CD1c-positive myeloid dendritic cell (primary cell): ENCODE results near the gene HSPA4.
"Not testable (repeated sequence)": the region's sequence is repeated elsewhere in the genome, so short reads cannot be mapped to it uniquely, and the experiment has no call there.

Experiments
- DNase-seq: peaks from one replicate; pipeline ENCODE4 v3.0.0-alpha.2; 2016; ENCODE audit errors: extremely low spot score

HSPA4 gene

DNA sequence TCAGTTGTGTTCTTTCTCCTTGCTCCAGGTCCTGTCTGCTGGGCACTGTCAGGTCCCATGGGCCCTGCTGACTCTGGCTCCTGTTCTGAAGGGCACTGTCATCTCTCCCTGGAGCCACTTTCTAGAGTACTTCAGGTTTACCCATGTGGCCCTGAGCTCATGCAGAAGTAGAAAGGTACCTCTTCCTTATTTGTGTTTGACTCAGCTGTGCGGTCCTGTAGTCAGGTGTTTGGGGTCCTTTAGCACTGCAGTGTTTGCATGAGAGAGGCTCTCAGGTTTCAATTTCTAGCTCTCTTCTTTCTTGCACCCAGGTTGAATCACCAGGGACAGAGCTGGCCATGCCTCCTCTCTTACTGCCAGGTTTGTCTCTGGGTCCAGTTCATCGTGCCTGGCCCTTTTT lies 71.5 kb downstream of the HSPA4 start:
- no peak for DNase-seq

DNA sequence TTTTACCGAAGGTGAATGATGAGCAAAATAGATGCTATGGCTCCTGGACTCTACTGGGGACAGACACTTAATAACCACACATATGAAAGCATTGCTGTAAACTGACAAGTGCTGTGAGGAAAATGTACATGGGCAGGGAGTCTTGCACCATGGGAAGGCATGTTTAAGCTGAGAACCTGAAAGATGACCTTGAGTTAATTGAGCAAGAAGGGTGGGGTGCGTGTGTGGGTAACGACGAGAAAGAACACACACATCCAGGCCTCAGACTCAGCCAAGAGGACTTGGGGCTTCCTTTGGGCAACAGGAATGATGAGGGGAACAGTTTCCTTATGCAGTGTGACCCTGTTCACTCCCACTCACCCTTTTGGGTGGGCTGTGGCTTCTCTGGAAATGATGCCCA lies 73.1 kb downstream of the HSPA4 start:
- no peak for DNase-seq

DNA sequence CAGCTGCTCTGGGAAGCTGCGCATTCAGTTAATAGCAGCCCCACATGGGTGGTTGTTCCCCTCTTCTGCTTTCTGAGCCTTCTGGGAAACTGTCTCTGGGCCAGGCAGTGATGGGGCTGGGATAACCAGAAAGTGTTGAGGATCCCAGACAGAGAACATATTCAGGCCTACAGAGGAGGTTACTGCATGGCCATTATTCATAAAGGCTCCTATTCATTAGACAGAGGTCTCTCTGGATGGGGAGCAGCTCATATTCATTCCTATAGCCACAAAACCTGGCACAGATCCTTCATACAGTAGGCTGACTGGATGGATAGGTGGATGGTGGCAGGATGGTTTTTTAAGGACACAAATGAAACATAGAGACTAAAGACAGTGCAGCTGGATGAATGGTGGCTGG lies 76.3 kb downstream of the HSPA4 start:
- DNase-seq: no peak

DNA sequence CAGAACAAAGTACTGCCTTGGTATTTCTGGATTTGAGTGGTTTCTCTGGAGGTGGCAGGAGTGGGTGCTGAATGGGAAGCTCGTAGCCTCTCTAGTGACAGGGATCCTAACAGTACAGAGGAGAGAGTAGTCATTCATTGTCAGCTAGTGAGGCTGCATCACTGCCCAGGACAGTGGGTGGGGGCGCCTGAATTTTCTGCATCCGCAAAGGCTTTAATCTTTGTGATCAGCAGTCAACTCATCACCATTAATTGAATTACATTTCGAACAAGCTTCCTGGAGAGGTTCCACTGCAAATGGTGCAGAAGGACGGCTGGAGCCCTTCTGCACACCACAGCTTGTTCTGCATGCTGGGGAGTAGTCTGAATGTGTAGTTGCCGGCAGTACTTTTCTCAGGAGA lies 77.5 kb downstream of the HSPA4 start:
- DNase-seq: no peak

DNA sequence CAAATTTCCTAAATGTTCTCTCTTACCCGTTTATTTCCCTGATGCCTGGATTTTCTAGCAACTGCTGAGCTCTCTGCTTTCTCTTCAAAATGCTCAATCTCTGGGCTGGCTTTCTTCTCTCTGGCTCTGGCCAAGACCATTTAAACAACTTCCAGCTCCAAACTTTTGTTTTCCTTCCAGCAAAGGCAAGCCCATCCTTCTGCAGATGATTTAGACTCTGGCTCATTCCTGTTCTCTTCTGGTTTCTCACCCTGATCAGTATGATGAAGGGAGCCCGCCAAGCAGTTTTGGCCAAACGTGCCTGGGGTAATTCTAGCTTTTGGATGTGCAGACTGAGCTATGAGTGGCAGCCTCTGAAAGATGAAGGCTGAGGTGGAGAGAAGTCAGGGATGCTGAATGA lies 78.1 kb downstream of the HSPA4 start:
- no peak for DNase-seq

DNA sequence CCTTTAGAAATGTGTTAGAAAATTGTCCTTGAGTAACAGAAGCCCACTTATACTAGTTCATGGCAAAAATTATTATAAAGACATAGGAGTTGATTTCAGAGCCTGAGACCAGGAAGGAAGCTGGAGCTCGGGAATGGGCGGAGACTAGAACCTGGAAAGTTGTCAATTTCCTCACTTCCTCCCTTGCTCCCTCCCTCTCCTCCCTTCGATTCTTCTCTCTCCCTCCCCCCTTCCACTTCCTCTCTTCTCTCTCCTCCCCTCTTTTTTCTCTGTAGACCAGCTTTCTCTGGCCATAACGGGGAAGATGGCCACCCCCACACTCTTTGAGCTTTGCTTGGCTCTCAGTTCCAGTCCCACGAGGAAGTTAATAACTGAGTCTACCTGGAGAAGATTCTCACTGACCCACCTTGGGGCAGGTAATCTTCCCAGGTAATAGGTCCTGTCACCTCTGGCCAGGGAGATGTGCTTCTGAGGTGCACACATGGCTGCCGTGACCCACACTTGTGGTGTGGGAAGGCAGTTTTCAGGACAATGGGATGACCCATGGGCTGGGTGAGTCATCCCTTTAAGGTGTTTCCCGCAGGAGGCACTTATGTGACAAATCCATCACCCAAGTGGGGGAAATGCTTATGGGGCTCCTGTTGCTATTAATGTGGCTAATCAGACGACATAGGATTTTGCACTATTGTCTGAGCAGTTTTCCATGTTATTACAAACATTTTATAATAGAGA lies 78.7 kb downstream of the HSPA4 start:
- no peak for DNase-seq

DNA sequence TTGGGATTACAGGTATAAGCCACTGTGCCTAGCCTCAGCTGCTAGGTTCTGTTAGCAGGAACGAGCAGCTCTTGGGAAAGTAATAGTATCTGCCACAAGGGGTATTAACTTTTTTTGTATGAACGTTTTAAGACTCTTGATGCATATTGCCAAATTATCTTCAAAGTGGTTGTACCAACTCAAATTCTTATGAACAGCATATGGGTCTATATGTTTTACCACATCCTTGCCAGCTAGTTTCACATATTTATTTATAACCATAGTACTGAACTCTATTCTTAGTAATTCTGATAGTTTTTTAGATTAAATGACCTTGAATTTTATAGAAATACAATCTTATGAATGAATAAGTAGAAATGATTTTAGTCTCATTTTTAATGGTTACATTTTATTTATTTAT lies 80.9 kb downstream of the HSPA4 start:
- DNase-seq: no peak

DNA sequence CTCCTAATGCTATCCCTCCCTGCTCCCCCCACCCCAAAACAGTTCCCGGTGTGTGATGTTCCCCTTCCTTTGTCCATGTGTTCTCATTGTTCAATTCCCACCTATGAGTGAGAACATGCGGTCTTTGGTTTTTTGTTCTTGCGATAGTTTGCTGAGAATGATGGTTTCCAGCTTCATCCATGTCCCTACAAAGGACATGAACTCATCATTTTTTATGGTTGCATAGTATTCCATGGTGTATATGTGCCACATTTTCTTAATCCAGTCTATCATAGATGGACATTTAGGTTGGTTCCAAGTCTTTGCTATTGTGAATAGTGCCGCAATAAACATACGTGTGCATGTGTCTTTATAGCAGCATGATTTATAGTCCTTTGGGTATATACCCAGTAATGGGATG lies 81.4 kb downstream of the HSPA4 start:
- not testable (repeated sequence) for DNase-seq

DNA sequence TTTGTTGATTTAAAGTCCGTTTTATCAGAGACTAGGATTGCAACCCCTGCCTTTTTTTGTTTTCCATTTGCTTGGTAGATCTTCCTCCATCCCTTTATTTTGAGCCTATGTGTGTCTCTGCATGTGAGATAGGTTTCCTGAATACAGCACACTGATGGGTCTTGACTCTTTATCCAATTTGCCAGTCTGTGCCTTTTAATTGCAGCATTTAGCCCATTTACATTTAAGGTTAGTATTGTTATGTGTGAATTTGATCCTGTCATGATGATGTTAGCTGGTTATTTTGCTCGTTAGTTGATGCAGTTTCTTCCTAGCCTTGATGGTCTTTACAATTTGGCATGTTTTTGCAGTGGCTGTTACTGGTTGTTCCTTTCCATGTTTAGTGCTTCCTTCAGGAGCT lies 85.1 kb downstream of the HSPA4 start:
- not testable (repeated sequence) for DNase-seq

DNA sequence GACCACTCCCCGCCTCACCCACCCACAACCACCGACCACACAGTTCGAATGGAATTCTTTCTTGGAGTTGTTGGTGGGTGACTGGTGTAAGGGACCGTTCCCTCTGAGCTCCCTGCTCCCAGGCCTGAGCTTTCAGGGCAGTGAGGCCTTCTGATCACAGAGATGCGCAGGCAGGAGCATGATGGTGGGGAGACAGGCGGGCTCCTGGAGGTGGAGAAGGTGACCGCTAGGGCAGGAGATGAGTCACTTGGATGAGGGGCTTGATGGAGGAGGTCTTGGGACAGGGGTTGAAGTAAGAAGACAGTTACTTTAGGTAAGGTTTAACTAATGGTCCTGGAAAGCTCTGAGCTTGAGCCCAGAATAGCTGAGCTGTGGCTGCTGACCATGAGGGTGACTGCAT lies 88.5 kb downstream of the HSPA4 start:
- DNase-seq: no peak

DNA sequence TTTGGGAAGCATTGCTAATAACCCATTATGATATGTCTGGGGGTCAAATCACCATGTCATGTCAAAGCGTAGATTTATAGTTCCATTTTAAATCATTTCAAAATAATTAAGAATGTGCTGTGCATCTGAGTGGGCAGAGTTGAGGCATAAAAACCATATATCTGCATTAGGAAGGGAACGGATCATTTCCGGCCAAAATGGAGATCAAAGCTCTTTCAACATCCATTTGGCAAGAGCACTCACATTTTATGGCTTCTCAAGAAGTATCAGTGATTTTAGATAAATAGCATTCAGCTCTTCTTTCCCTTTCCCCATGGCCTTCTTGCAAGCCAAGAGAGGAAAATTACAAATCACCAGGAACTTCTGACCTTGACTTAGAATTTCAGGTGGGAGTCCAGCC lies 89.9 kb downstream of the HSPA4 start:
- DNase-seq: no peak

DNA sequence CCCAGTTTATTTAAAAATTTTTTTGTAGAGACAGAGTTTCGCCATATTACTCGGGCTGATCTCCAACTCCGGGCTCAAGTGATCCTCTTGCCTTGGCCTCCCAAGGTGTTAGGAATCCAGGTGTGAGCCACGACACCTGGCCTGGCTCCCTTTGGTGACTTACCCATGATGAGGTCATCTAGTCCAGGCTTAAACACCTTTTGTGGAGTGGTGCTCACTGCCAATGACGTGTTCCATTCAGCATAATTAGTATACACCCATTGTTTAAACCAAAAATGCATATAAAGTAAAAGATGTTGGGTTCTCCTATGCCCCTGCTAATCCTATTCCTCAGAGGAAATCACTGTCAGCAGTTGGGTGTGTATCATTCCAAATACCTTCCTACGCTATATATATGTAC lies 91.0 kb downstream of the HSPA4 start:
- DNase-seq: no peak

DNA sequence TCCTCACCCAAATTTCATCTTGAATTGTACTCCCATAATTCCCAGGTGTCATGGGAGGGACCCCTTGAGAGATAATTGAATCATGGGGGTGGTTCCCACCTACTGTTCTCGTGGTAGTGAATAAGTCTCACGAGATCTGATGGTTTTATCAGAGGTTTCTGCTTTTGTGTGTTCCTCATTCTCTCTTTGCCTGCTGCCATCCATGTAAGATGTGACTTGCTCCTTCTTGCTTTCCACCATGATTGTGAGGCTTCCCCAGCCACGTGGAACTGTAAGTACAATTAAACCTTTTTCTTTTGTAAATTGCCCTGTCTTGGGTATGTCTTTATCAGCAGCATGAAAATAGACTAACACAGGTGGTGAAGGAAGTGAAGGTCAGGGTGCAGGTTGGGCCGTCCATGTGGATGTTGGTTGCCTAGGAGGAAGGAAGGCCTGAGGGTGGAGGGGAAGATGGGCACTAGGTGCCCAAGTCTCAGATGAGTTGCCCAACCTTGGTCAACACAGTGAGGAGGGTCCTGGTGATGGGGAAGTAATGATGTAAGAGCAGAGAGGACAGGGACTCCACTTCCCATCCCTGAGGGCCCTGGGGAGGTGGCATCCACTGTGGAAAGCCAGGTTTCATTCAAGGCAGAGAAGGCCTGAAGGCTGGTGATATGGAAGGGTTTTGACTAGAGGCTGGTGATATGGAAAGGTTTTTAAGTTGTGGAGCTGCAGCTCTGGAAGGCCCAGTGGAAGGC lies 92.6 kb downstream of the HSPA4 start:
- no peak for DNase-seq

DNA sequence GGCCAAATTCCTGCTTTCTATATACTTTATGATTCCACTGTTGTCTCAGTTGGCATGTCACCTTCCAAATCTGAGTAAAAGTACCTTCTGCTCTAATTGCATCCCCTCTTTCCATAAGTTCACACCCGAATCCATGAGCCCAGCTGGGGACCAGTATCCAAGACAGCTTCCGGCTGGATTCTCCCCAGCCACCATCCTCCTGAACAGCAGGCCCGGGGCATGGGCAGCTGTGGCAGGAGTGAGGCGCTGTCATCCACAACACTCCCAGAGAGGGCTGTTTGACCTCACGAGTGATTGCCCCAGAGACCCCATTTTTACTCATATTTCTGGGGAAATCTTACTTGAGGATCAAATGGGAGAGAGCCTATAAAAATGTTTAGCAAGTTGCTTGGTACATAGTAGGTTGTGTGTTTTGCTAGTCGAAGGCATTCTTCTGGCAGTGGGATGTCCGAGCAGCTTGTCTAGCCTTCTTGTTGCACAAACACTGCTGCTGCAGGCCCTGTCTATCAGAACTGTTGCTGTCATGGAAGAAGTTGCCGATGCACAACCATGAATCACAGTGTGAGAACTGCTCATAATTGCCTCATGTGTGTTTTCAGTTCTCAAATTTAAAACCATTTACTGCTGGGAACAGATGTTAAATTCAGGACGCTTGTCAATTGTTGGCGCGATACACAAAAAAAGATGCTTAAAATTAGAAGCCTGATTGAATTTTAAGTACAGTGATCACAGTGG lies 93.8 kb downstream of the HSPA4 start:
- DNase-seq: peak; percentile 56

DNA sequence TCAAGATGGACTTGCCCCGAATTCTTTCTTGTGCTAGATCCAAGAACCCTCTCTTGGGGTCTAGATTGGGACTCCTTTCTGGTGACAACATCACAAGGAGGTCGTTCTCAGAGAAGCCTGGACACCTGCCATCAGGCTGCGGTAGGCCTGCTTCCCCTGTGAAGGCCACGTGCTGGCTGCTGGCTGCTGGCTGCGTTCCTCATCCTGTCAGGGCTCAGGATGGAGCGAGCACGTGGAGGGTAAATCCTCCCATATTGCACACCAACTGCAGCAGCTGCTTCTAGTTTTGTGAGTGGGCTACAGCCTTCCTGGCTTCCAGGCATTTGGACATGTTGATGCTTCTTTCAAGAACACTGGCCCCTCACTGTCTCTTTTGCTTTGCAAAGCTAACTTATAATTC lies 95.6 kb downstream of the HSPA4 start:
- DNase-seq: peak; percentile 5

DNA sequence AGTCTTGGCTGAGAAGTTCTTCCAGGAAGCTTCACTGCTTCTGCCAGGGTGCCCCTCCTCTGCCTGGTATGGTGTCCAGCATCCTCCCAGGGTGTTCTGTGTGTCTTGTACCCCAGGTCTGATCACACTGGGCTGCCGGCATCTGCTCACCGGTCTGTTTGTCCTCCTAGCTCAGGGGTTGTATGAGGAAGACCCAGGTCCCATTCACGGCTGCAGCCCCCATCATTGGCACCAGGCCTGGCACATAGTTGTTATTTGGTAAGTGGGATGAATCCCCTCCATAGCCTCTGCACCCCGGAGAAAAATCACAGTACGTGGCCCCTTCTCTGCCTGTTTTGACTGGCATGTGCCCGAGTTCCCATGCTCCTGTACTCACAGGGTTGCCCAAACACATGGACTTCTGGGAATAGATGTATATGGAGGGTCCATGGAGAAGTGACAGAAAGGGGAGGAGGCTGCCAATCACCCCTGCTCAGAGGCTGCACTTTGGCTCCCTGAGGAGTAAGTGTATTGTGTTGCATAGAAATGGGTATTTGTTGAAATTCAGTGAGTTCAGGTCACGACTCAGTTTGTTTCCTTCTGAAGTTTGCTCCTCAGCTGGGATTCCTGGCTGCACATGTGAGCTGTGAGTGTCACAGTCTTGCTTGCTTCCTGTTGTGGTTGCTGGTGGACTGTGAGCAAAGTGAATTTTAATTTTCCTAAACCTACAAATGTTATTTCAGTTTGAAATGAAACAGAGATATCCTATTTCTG lies 96.2 kb downstream of the HSPA4 start:
- no peak for DNase-seq

DNA sequence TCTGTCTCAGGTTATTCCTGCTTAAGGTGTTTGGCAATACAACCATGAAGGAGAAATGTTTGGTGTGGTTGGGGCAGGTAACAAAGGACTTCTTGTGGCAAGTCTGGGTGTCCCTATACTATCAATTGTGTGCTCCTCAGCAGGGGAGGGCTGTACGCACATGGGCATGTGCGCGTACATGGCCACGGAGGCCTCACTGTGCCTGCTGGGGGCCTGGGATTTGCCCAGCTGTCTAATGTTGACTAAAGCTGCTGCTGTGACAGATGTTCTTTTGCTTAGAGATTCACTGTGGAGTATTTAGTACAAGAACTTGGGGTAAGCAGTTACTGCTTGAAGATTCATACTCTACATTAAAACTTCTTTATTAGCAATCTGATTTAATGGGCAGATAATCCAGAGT lies 97.5 kb downstream of the HSPA4 start:
- DNase-seq: no peak

DNA sequence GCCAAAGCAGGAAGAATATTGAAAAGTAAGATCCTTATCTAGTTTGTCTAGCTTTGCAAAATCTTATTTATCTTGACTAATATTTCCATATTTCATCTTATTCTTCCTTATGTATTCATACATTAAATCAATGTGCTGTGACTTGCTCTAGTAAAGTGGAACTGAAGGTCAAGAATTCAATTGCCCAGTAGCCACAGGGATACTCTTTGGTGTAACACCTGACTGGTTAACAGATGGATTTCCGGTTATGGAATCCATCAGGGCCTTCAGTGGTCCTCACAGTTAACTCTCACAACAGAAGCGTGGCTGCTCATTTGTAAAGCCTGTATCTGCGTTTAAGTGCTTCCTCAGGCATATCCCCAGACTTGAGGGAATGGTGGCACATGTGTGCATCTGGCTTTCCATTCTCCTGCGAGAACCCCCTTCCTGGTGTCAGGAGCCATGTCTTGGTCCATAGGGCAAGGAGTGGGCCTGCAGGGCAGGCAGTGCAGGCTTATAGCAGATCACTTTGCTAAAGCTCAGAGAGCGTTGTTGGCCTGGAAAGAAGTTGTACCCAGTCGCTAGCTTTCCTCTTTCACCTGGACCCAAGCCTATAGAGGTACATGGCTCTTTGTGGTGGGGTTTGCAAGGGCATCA lies 99.2 kb downstream of the HSPA4 start:
- DNase-seq: no peak

DNA sequence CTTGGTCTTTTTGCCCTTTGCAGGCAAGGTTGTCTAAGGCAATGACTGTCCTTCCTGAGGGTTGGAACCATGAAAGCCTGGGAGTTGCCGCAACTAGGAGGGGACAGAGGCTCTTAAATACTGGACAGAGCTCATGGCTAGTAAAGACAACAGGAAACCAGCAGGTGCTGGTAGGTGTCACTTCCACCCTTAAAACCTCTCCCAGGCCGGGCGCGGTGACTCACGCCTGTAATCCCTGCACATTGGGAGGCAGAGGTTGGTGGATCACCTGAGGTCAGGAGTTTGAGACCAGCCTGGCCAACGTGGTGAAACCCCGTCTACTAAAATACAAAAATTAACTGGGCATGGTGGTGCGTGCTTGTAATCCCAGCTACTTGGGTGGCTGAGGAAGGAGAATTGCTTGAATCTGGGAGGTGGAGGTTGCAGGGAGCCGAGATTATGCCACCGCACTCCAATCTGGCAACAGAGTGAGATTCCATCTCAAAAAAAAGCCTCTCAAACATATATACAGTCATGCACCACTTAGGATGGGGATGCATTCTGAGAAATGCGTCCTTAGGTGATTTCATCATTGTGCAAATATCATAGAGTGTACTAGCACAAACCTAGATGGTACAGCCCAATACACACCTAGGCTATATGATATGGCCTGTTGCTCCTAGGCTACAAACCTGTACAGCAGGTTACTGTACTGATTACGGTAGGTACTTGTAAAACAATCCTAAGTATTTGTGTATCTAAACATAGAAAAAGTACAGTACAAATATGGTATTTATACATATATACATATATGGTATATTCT lies 102.7 kb downstream of the HSPA4 start:
- DNase-seq: no peak

DNA sequence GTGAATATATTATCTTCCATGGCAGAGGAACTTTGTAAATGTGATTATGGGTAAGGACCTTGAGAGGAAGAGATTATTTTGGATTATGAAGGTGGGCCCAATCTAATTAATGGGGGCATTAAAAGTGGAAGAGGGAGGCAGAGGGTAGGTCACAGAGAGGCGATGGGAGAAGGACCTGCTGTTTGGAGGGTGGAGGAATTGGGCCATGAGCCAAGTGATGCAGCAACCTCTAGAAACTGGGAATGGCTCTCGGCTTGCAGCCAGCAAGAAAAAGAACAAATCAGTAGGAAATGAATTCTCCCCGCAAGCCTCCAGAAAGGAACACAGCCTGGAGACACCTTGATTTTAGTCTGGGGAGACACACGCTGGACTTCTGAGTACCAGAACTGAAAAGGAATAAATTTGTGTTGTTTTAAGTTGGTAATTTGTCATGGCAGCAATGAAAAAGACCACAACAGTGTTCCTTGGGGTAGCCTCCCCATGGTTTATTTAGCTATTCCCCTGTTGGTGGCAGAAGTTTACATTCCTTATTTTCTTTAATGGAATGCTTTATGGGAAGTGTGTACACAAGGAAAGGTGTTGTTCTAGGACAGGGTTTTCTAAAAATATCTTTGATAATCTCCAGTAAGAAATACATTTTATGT lies 103.6 kb downstream of the HSPA4 start:
- DNase-seq: no peak
